Measurements from ENCODE around the gene TPM1. TPM values are rescaled to one million over a fixed set of nuclear protein-coding genes. Genes with fewer than 3 reads are reported as not detected.
A peak's percentile ranks its signal among the peaks of the same experiment; 100 is the strongest.

The TPM1 gene
- total and polyA plus RNA-seq, 2 of the 4 experiments (the other 2 are of a cell fraction) = 661 to 1,623 TPM

GRCh38 chr15:63052961-63053698 lies 10.6 kb downstream of the TPM1 start:
- peak overlapping the region; percentile 42; the same call in 1 of the 2 replicates for H2BK20ac ChIP-seq (ENCODE audit: low read depth, low read length)
- no peaks in the 10 kb centered on the region for H3K27me3 ChIP-seq (ENCODE audit: control insufficient read depth, insufficient read depth, low read length)
- no peak for TF ChIP-seq NFE2L2 (IDR thresholded peaks at IDR 0.05; ENCODE audit: low read depth, low read length)
- 0 out of 2 replicates have a peak, but pooled peaks have one; percentile 34 for TF ChIP-seq MAZ (IDR thresholded peaks at IDR 0.05; ENCODE audit: borderline replicate concordance, low read depth, low read length)
- no peak for TF ChIP-seq MXI1 (IDR thresholded peaks at IDR 0.05; ENCODE audit: borderline replicate concordance, low read depth, low read length)
- no peak for TF ChIP-seq CHD1 (IDR thresholded peaks at IDR 0.05; ENCODE audit: low read depth, low read length)
- TF ChIP-seq BHLHE40 (IDR thresholded peaks at IDR 0.05; ENCODE audit: low read depth, low read length) = no peak
- TF ChIP-seq POLR2A (IDR thresholded peaks at IDR 0.05; ENCODE audit: low read depth, low read length) = peak; percentile 46
- no peak for TF ChIP-seq CEBPB (IDR thresholded peaks at IDR 0.05; ENCODE audit: low read depth, low read length)
- TF ChIP-seq CTCF (conservative IDR thresholded peaks at IDR 0.05; ENCODE audit: low read depth, low read length) = no peak
- TF ChIP-seq RCOR1 (IDR thresholded peaks at IDR 0.05; ENCODE audit: insufficient replicate concordance, low read length) = no peak
- no TSS peak for BruUV-seq (replicated peaks)
- peaks cover 11% of the 10 kb centered on the region for H3K9me1 ChIP-seq (ENCODE audit: insufficient read depth, low read length)
- peak overlapping the region; percentile 72 for H4K5ac ChIP-seq (ENCODE audit: low read depth, low read length)
- peaks cover 35% of the 10 kb centered on the region for H3K36me3 ChIP-seq (ENCODE audit: control insufficient read depth, insufficient read depth, low read length)
- no peak for DNase-seq
- peak overlapping the region; percentile 84 for H3K4ac ChIP-seq (ENCODE audit: low read depth, low read length)
- peak overlapping the region; percentile 90 for H3K18ac ChIP-seq (ENCODE audit: low read depth, low read length)
- H3K56ac ChIP-seq (ENCODE audit: extremely low read depth, insufficient read depth, low read length) = peak overlapping the region; percentile 90
- peak; percentile 9 for ATAC-seq (ENCODE audit: low read depth)
- H2AK5ac ChIP-seq (ENCODE audit: low read depth, low read length) = peak overlapping the region; percentile 78
- peaks cover 92% of the 10 kb centered on the region for H4K20me1 ChIP-seq (ENCODE audit: insufficient read depth, low read length)
- H3K4me3 ChIP-seq (ENCODE audit: insufficient read depth, low read depth, low read length) = no peak overlapping the region
- H2BK15ac ChIP-seq (ENCODE audit: low read depth, low read length) = no peak overlapping the region
- H3K27ac ChIP-seq (ENCODE audit: insufficient read depth, low read length) = peak overlapping the region; percentile 72
- intact Hi-C loops (cut with micrococcal nuclease) = no loop called here
- dilution Hi-C loops (cut with HindIII; ENCODE audit: low sequenced_read_pairs, unreplicated experiment) = no loop called here
- peaks cover 25% of the 10 kb centered on the region for H3K4me1 ChIP-seq (ENCODE audit: control insufficient read depth, insufficient read depth, low read length)
- ChIA-PET POLR2A (ENCODE audit: unreplicated experiment) (interaction anchor here (0.6 to 1.0 kb wide), 10 partner anchors 8 to 519 kb away, joined by 3 to 10 read pairs (median 4); partner anchors contain the start of genes RPS27L and TPM1), CTCF (interaction anchor here (0.6 to 1.5 kb wide), 3 partner anchors 8 to 169 kb away, joined by 4 to 7 read pairs (median 4); no protein-coding TSS in a partner anchor)
- H2BK5ac ChIP-seq (ENCODE audit: low read depth, low read length, poor library complexity, severe bottlenecking) = peak overlapping the region; percentile 82
- H4K91ac ChIP-seq (ENCODE audit: insufficient read depth, low read depth, low read length) = peak overlapping the region; percentile 12
- peak overlapping the region; percentile 61 for H3K4me2 ChIP-seq (ENCODE audit: low read depth, low read length)
- no peaks in the 10 kb centered on the region for H3K9me3 ChIP-seq (ENCODE audit: control insufficient read depth, insufficient read depth, low read length)
- peak overlapping the region; percentile 80 for H3K14ac ChIP-seq (replicated peaks; ENCODE audit: low read depth, low read length)
- H2AFZ ChIP-seq (replicated peaks; ENCODE audit: low read length, poor library complexity) = no peak overlapping the region
- peak overlapping the region; percentile 87 for H3K23ac ChIP-seq (ENCODE audit: low read depth, low read length)
- in situ Hi-C loops (cut with MboI; ENCODE audit: low sequenced_read_pairs) = no loop called here
- peak overlapping the region; percentile 12 to 36; a peak in 3 of 4 replicates for H4K8ac ChIP-seq (ENCODE audit: low read depth in 2 of 2, low read length in 2 of 2)
- H2BK120ac ChIP-seq (ENCODE audit: low read depth, low read length) = peak overlapping the region; percentile 57
- H3K79me1 ChIP-seq (ENCODE audit: low read depth in 1 of 2, low read length in 2 of 2) = peaks cover 3 to 75% of the 10 kb centered on the region in 2 experiments; a peak in 3 of 4 replicates
- H3K9ac ChIP-seq (ENCODE audit: low read depth, low read length) = peak overlapping the region; percentile 67
- H2AK9ac ChIP-seq (replicated peaks; ENCODE audit: low read depth, low read length, poor library complexity) = peak overlapping the region; percentile 2
- WGBS, 2 experiments (ENCODE audit: extremely low coverage in 2 of 2, insufficient read length in 1 of 2) = 17% methylated on average over 1 of the region's 7 CpGs; no CpG with 5 or more reads in 1 of the 2 experiments
